HG03045 (cell line): ENCODE data around the gene WDCP.
"Not testable (repeated sequence)": the region's sequence is repeated elsewhere in the genome, so short reads cannot be mapped to it uniquely, and the experiment has no call there.

Source experiments
- ATAC-seq: cut with Tn5 transposase; IDR thresholded peaks from one replicate; pipeline ENCODE4 v1.9.1; 2021; ENCODE audit warnings: mild to moderate bottlenecking, moderate library complexity; ENCODE audit not compliant: unreplicated experiment

WDCP gene

GRCh38 chr2:24046930-24047702 is at the start of gene WDCP:
Gene WDCP (minus strand): TSS chr2:24047391. CDS start chr2:24039494, 7,897 bp downstream.
- ATAC-seq, result peak; percentile 98

GRCh38 chr2:24095171-24095677 is 48.0 kb upstream of the WDCP start:
- ATAC-seq, result not testable (repeated sequence)

DNA sequence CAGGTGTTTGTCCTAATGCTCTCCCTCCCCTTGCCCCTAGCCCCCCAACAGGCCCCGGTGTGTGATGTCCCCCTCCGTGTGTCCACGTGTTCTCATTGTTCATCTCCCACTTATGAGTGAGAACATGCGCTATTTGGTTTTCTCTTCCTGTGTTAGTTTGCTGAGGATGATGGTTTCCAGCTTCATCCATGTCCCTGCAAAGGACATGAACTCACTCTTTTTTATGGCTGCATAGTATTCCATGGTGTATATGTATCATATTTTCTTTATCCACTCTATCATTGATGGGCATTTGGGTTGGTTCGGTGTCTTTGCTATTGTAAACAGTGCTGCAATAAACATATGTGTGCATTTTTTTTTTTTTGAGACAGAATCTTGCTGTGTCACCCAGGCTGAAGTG is 46.1 kb upstream of the WDCP start:
- not testable (repeated sequence) for ATAC-seq

DNA sequence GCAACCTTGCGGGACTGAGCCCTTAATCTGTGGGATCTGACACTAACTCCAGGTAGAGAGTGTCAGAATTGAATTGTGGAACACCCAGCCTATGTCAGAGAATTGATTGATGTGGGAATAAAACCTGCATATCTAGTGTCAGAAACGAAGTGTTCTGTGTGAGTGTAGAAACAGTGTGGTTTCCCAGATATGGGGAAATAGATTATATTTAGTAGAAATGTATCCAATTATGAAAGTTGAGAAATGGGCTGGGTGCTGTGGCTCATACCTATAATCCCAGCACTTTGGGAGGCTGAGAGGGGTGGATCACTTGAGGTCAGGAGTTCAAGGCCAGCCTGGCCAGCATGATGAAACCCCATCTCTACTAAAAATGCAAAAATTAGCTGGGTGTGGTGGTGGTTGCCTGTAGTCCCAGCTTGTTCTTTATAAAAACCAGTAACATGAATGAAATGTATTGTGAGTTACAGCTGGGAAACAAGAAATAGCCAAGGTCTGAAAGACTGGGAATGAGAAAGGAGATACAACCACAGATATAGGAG is 41.7 kb upstream of the WDCP start:
- no peak for ATAC-seq

DNA sequence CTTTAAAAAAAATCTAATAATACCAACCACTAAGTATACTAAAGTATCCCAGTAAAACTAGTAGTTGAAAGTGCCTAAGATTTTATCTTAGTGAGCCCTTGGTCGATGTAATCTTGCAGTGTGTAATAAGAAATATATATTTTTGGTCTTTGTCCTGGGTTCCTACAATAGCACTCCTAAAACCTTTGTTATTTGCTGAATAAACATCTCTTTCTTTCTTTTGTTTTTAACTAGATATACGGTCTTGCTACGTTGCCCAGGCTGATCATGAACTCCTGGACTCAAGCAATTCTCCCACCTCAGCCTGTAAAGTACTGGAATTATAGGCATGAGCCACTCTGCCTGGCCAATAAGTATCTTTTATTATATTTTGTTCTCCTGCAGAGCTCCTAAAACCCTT is 39.8 kb upstream of the WDCP start:
- no peak for ATAC-seq

- no peak for ATAC-seq
Measured at GRCh38 chr2:24086241-24086640, 39.0 kb upstream of the WDCP start.

DNA sequence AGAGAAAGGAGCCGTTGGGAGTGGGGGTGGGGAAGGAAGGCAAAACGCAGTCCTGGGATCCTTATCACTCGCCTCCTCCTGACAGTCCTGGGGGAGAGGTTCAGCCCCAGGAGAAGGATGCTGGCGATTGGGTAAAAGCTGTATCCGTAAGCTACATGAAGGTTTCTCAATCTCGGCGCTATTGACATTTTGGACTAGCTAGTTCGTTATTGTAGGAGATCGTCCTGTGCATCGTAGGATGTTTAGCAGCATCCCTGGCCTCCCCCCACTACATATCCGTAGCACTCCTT is 38.0 kb upstream of the WDCP start:
- ATAC-seq, result no peak

- ATAC-seq, result peak; percentile 82
Measured at GRCh38 chr2:24084386-24085199, 37.4 kb upstream of the WDCP start, which contains the start of gene TP53I3. Gene TP53I3 (minus strand): TSS chr2:24084834. CDS start chr2:24084326, 508 bp downstream.

DNA sequence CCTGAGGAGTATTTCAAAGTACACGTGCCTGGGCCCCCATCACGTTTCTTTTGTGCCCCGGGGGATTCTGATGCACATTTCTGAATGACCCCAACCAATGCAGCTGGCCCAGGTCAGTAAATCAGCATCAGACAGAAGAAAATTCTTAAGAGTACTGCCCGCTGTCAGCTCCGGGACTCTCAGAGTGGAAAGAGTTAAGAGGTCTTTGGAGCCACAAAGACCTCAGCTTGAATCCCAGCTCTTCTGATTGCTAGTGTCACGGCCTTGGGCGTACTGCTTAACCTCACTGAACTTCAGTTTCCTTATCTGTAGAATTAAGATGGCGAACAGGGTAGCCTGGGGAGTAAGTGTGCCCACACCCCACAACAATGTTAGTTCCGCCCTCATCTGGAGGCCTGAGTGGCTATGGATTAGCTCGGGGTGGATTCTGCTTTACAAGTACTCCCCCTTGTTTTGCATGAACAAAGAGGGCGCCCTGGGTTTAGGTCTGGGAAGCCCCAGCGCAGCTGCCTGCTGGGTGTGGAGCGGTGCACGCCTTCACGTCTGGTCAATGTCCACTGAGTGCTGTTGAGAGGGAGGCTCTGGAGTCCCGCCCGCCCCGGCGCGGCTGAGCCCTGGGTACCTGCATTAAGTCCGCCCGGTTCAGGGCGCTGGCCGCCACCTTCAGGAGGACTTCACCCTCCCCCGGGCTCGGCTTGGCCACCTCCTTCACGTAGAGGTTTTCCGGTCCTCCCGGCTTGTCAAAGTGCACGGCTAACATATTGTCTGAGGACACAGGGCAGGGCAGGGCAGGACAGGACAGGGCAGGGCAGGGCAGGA is 36.6 kb upstream of the WDCP start:
- ATAC-seq, result peak; percentile 72

GRCh38 chr2:24082787-24083566 is 35.8 kb upstream of the WDCP start:
- ATAC-seq, result no peak

- ATAC-seq, result no peak
Measured at GRCh38 chr2:24080701-24081100, 33.5 kb upstream of the WDCP start.

- ATAC-seq, result no peak
Measured at GRCh38 chr2:24077879-24078278, 30.7 kb upstream of the WDCP start.

DNA sequence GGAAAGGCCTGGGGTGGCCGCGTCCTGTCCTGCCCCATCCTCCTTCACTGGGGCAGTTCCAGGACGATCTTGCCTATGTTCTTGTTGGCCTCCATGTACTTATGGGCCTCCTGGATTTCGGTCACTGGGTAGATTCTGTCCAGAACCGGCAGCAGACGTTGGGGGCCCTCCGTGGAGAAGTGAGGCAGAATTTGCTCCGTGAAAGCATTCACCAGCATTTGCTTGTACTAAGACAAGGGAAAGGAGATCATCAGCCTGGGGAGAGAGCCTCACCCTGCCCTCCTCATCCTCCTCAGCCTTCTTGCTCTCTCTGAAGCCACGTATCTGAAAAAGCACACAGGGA is 30.3 kb upstream of the WDCP start:
- no peak for ATAC-seq

DNA sequence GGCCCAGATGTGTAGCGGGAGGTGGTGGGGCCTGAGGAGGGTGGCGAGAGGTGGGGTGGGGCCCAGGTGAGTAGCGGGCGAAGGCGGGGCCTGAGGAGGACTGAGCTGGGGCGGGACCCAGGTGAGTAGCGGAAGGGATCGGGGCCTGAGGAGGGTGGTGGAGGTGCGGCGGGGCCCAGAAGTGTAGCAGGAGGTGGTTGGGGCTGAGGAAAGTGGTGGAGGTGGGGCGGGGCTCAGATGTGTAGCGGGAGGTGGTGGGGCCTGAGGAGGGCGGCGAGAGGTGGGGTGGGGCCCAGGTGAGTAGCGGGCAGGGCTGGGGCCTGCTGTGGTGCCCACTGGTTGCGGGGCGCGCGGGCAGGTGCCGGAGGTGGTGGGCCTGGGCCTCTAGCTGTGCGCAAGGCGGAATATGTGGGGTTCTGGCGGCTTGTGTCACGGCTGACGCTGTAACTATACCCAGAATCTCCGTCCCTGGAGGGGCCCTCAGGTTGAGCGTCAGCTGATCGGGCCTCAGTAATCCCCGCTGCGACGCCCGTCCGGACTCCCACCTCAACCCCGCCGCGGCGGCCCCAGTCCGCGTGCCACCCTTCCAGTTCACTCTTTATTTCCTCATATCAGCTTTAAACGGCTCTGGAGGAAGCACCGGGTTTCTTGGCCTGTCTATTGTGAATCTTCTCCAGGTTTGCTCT is 29.8 kb upstream of the WDCP start:
- peak; percentile 7 for ATAC-seq

- ATAC-seq, result peak; percentile 94
Measured at GRCh38 chr2:24075915-24076848, 29.0 kb upstream of the WDCP start, which contains the start of gene SF3B6. Gene SF3B6 (minus strand): TSS chr2:24076326. CDS start chr2:24076229, 97 bp downstream.

DNA sequence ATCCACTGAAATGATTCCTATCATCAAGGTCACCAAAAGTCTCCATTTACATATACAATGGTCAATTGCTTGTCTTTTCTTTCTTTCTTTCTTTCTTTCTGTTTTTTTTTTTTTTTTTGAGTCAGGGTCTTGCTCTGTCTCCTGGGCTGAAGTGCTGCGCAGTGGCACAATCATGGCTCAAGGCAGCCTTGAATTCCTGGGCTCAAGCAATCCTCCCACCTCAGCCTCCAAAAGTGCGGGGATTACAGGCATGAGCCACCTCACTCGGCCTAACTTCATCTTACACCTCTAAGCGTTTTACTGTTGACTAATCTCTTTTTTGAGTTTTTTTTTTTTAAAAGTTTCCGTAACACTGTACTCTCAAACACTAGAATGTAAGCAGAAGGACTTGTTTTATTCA is 28.1 kb upstream of the WDCP start:
- no peak for ATAC-seq

DNA sequence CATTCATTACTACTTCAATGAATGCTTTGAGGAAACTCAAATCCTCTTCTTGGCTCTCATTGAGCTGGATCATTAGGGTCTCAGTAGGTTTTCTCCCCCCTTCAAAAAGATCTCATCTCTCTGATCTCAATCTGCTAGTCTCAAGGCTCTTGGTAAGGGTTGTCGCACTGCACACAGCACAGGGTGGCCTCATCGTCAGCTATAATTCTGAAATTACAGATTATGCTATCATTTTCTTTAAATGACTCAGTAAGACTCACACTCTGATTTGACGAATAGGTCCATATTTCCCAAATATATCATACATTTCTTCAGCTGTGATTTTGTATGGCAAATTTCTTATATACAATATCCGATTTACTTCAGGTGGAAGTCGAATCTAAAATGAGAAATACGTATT is 26.6 kb upstream of the WDCP start:
- no peak for ATAC-seq

DNA sequence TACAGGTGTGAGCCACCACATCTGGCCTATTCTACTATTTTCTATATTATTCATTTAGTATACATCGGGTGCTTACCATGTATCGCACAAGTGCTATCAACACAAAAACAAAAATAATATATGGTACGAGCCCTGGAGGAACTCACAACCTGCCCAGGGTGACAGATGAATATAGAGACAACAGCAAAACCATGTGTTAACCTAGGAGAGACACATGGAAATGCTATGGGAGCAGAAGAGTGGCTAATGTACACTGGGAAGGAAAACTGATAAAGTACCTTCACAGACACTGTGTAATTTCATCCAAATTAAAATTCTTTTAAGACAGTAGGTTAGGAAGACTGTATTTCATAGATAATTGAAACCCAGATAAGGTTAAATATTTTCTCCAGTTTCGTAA is 25.1 kb upstream of the WDCP start:
- ATAC-seq, result no peak
